HG03108 (cell line): ENCODE results near the gene ADAMTS3.
A peak's percentile ranks its signal among the peaks of the same experiment; 100 is the strongest.

Experiments
- ATAC-seq: cut with Tn5 transposase; IDR thresholded peaks from one replicate; pipeline ENCODE4 v1.9.1; 2021; ENCODE audit warnings: moderate library complexity; ENCODE audit not compliant: unreplicated experiment

ADAMTS3 gene

GRCh38 chr4:72305620-72306019 is 263.4 kb downstream of the ADAMTS3 start:
- ATAC-seq = no peak

GRCh38 chr4:72305080-72305479 is 263.9 kb downstream of the ADAMTS3 start:
- ATAC-seq = no peak

GRCh38 chr4:72302981-72303704 is 265.9 kb downstream of the ADAMTS3 start:
- ATAC-seq = peak; percentile 74

GRCh38 chr4:72301759-72302158 is 267.3 kb downstream of the ADAMTS3 start:
- ATAC-seq = no peak

GRCh38 chr4:72300126-72300525 is 268.9 kb downstream of the ADAMTS3 start:
- no peak for ATAC-seq

GRCh38 chr4:72295966-72296557 is 273.0 kb downstream of the ADAMTS3 start:
- no peak for ATAC-seq

GRCh38 chr4:72290737-72291136 is 278.3 kb downstream of the ADAMTS3 start:
- ATAC-seq = no peak

GRCh38 chr4:72286910-72287309 is 282.1 kb downstream of the ADAMTS3 start:
- no peak for ATAC-seq

- no peak for ATAC-seq
Observed at GRCh38 chr4:72286185-72286584, 282.8 kb downstream of the ADAMTS3 start.

GRCh38 chr4:72283357-72283756 is 285.7 kb downstream of the ADAMTS3 start:
- ATAC-seq = no peak

- ATAC-seq = no peak
Observed at GRCh38 chr4:72280252-72280651, 288.8 kb downstream of the ADAMTS3 start.

GRCh38 chr4:72275381-72275780 is 293.6 kb downstream of the ADAMTS3 start:
- ATAC-seq = no peak

- no peak for ATAC-seq
Observed at GRCh38 chr4:72274251-72274650, 294.8 kb downstream of the ADAMTS3 start.

GRCh38 chr4:72255269-72255668 is 313.8 kb downstream of the ADAMTS3 start:
- no peak for ATAC-seq

- no peak for ATAC-seq
Observed at GRCh38 chr4:72243641-72244040, 325.4 kb downstream of the ADAMTS3 start.

- ATAC-seq = no peak
Observed at GRCh38 chr4:72239487-72240116, 329.4 kb downstream of the ADAMTS3 start.
